Measurements from ENCODE around the gene B3GNT4. TPM values are rescaled to one million over a fixed set of nuclear protein-coding genes. Genes with fewer than 3 reads are reported as not detected.
"Not testable (repeated sequence)": the region's sequence is repeated elsewhere in the genome, so short reads cannot be mapped to it uniquely, and the experiment has no call there.

The B3GNT4 gene
- total RNA-seq, 4 donors from 2014 or later = 0.14 TPM; not detected in 3

GRCh38 chr12:122171399-122171798 lies 32.1 kb upstream of the B3GNT4 start:
- no peak overlapping the region for H3K27ac ChIP-seq
- no peak for TF ChIP-seq POLR2A (IDR thresholded peaks at IDR 0.05)
- no peak for TF ChIP-seq CTCF (IDR thresholded peaks at IDR 0.05)
- no peak for DNase-seq
- H3K9me3 ChIP-seq = no peaks in the 10 kb centered on the region
- intact Hi-C loops (cut with DNase I; ENCODE audit: low total_unique reads) = no loop called here
- H3K4me3 ChIP-seq = no peak overlapping the region
- no peaks in the 10 kb centered on the region for H3K27me3 ChIP-seq
- no peaks in the 10 kb centered on the region for H3K4me1 ChIP-seq
- H3K36me3 ChIP-seq = no peaks in the 10 kb centered on the region

- intact Hi-C loops (cut with DNase I; ENCODE audit: low total_unique reads) = no loop called here
- Histone ChIP-seq H3K36me3 (no peaks in the 10 kb centered on the region), H3K27ac (no peak overlapping the region), H3K27me3 (no peaks in the 10 kb centered on the region), H3K4me1 (no peaks in the 10 kb centered on the region), H3K4me3 (no peak overlapping the region), H3K9me3 (no peaks in the 10 kb centered on the region)
- TF ChIP-seq POLR2A (IDR thresholded peaks at IDR 0.05) (no peak), CTCF (IDR thresholded peaks at IDR 0.05) (no peak)
- DNase-seq = no peak
Measured at GRCh38 chr12:122172262-122172939, 31.1 kb upstream of the B3GNT4 start.

GRCh38 chr12:122174155-122174845 lies 29.2 kb upstream of the B3GNT4 start, which contains the start of gene IL31:
Gene IL31, minus strand, starts transcription at chr12:122174221. Its CDS starts 49 bp downstream, at chr12:122174172.
- intact Hi-C loops (cut with DNase I; ENCODE audit: low total_unique reads) = no loop called here
- DNase-seq = no peak

GRCh38 chr12:122176473-122176872 lies 27.0 kb upstream of the B3GNT4 start:
- intact Hi-C loops (cut with DNase I; ENCODE audit: low total_unique reads) = not testable (repeated sequence)

More at GRCh38 chr12:122174155-122174845, 29.2 kb upstream of the B3GNT4 start, which contains the start of gene IL31:
- no peaks in the 10 kb centered on the region for H3K4me1 ChIP-seq
- H3K27me3 ChIP-seq = no peaks in the 10 kb centered on the region
- H3K36me3 ChIP-seq = no peaks in the 10 kb centered on the region
- no peak within 1 kb of the TSS for H3K4me3 ChIP-seq
- H3K27ac ChIP-seq = no peak within 1 kb of the TSS
- TF ChIP-seq POLR2A (IDR thresholded peaks at IDR 0.05) (no peak), CTCF (IDR thresholded peaks at IDR 0.05) (no peak)
- no peaks in the 10 kb centered on the region for H3K9me3 ChIP-seq

GRCh38 chr12:122182887-122183587 lies 20.5 kb upstream of the B3GNT4 start, which contains the start of gene LRRC43:
Gene LRRC43, plus strand, starts transcription at chr12:122183123. Its CDS starts 22 bp downstream, at chr12:122183145.
- Histone ChIP-seq H3K9me3 (no peaks in the 10 kb centered on the region), H3K27me3 (no peaks in the 10 kb centered on the region), H3K36me3 (no peaks in the 10 kb centered on the region), H3K27ac (no peak within 1 kb of the TSS), H3K4me1 (no peaks in the 10 kb centered on the region), H3K4me3 (peak within 1 kb of the TSS; percentile 8 to 34)
- TF ChIP-seq CTCF (IDR thresholded peaks at IDR 0.05) (no peak), POLR2A (IDR thresholded peaks at IDR 0.05) (no peak)
- DNase-seq = no peak
- intact Hi-C loops (cut with DNase I; ENCODE audit: low total_unique reads) = no loop called here

More at GRCh38 chr12:122176473-122176872, 27.0 kb upstream of the B3GNT4 start:
- not testable (repeated sequence) for H3K4me1 ChIP-seq, H3K27me3 ChIP-seq, DNase-seq, H3K9me3 ChIP-seq, H3K4me3 ChIP-seq, H3K36me3 ChIP-seq, H3K27ac ChIP-seq
